ENCODE data around the gene MYL5. TPM values are rescaled to one million over a fixed set of nuclear protein-coding genes. Genes with fewer than 3 reads are reported as not detected.

MYL5 gene
- total RNA-seq, 2 experiments from 2014 or later, result 13.7 to 16.4 TPM

DNA sequence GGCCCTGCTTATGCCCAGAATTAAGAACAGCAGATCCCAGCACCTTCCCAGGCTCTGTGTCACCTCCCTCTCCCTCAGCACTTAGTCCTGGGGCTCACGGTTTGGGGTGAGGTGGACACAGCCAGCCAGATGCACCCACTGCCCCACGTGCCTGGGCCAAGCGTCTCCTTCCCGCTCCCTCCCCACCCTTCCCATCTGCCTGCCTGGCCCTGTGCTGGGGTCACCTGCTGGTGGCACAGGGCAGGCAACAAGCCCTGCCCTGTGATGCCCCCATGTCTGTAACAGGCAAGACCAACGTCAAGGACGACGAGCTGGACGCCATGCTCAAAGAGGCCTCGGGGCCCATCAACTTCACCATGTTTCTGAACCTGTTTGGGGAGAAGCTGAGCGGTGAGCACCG, 5.3 kb downstream of the MYL5 start:
- ChIA-PET CTCF (interaction anchor here (1.2 kb wide), 1 partner anchor 63 kb away, joined by 3 read pairs; no protein-coding TSS in a partner anchor), POLR2A (no interaction called here)
- no peak overlapping the region for H3K4me3 Mint-ChIP-seq
- no peaks in the 10 kb centered on the region for H3K27me3 Mint-ChIP-seq
- DNase-seq, result peak; percentile 7
- no peaks in the 10 kb centered on the region for H3K36me3 Mint-ChIP-seq (ENCODE audit: low read depth)
- intact Hi-C loops (cut with DNase I, micrococcal nuclease), result loop anchor here (5.0 to 10.0 kb wide), 3 partner anchors 175 to 1195 kb away; partner anchors contain the start of genes MAEA (in 1 of the 2) and NSD2 (in 1 of the 2)
- no peak overlapping the region for H3K27ac Mint-ChIP-seq
- H3K4me1 Mint-ChIP-seq, result peaks cover 8% of the 10 kb centered on the region
- H3K9me3 Mint-ChIP-seq (ENCODE audit: low read depth), result no peaks in the 10 kb centered on the region
- ATAC-seq, result no peak

DNA sequence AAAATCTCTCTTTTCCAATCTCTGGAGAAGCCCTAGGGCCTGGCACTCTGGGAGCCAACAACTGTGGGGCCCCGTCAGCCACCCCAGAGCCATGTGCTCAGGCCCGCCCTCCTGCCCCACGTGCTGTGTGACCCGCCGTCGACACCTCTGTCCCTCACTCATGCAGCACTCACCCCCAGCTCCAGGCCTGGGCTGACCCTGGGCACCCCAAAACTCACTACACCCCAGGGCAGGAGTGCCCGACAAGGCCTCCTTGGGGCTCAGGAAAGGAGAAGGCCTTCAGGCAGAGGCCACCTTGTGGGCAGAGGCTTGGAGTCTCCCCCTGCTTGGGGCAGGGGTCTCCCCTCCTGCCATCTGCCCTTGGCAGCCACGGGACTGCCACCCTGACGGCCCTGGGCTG, 5.7 kb downstream of the MYL5 start:
- H3K27ac Mint-ChIP-seq, result no peak overlapping the region
- H3K9me3 Mint-ChIP-seq (ENCODE audit: low read depth), result no peaks in the 10 kb centered on the region
- POLR2A ChIA-PET, result interaction anchor here (0.6 kb wide), 1 partner anchor 95 kb away, joined by 3 read pairs; no protein-coding TSS in a partner anchor
- peaks cover 8% of the 10 kb centered on the region for H3K4me1 Mint-ChIP-seq
- ATAC-seq, result no peak
- peak; percentile 3 for DNase-seq
- H3K4me3 Mint-ChIP-seq, result no peak overlapping the region
- H3K36me3 Mint-ChIP-seq (ENCODE audit: low read depth), result no peaks in the 10 kb centered on the region
- H3K27me3 Mint-ChIP-seq, result no peaks in the 10 kb centered on the region
- CTCF ChIA-PET, result no interaction called here
- intact Hi-C loops (cut with DNase I, micrococcal nuclease), result loop anchor here in 1 of 2 experiments (5.0 kb wide), 1 partner anchor 607 kb away; the partner anchor contains the start of gene MAEA

DNA sequence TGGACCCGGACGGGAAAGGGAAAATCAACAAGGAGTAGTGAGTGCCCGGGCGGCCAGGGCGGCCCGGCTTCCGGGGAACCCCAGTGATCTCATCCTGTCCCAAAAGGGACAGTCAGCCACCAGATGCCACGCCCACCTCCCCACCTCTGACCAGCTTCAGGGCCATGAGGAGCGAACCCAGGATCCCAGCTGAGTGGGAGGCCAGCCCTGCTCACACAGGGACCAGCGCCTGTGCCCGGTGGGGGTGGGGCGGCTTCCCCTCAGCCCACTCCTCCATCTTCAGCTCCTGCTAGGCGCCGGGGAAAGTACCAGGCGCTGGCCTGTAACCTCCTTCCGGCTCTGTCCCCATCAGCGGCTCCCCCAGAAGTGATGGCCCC, 6.2 kb downstream of the MYL5 start:
- CTCF ChIA-PET, result interaction anchor here (0.7 kb wide), 1 partner anchor 103 kb away, joined by 3 read pairs; no protein-coding TSS in a partner anchor
- DNase-seq, result peak; percentile 48
- peak; percentile 9 for ATAC-seq
- H3K4me1 Mint-ChIP-seq, result peaks cover 5% of the 10 kb centered on the region
- H3K36me3 Mint-ChIP-seq (ENCODE audit: low read depth), result no peaks in the 10 kb centered on the region
- H3K9me3 Mint-ChIP-seq (ENCODE audit: low read depth), result no peaks in the 10 kb centered on the region
- no peak overlapping the region for H3K27ac Mint-ChIP-seq
- no peaks in the 10 kb centered on the region for H3K27me3 Mint-ChIP-seq
- POLR2A ChIA-PET, result interaction anchor here (0.6 kb wide), 1 partner anchor 95 kb away, joined by 3 read pairs; no protein-coding TSS in a partner anchor
- H3K4me3 Mint-ChIP-seq, result peak overlapping the region; percentile 39
- intact Hi-C loops (cut with DNase I, micrococcal nuclease), result loop anchor here in 1 of 2 experiments (5.0 kb wide), 1 partner anchor 607 kb away; the partner anchor contains the start of gene MAEA

DNA sequence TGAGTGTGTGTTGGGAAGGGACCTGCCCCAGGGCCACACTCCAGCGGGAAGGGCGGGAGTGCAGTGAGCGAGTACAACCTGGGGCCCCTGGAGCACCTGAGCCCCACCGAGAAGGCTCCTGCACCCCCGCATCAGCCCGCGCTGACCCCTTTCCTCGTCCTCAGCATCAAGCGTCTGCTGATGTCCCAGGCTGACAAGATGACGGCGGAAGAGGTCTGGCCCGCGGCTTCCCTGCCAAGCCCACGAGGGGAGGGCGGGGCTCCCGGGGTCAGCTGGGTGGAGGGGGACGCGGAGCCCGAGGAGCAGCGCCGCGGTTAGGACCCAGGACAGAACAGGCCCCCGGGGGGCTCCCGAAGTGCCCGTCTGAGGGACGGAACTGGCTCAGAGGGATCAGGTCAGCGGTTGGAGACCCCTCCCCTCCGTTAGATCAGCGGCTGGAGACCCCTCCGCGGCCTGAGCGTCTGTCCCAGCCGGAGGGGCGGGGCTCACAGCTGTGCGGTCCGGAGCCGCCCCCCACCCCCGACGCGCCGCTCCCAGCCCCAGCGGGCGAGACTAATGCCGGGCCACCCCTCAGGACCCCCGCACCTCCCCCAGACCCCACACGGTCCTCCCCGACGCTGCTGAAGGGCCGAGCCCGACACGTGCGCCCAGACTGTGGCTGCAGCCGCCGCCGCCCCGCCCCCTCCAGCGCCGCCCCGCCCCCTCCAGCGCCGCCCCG, 6.7 kb downstream of the MYL5 start:
- Mint-ChIP-seq H3K4me1 (peaks cover 4% of the 10 kb centered on the region), H3K27me3 (no peaks in the 10 kb centered on the region), H3K4me3 (peak overlapping the region; percentile 39), H3K9me3 (ENCODE audit: low read depth) (no peaks in the 10 kb centered on the region), H3K27ac (no peak overlapping the region), H3K36me3 (ENCODE audit: low read depth) (no peaks in the 10 kb centered on the region)
- ChIA-PET CTCF (interaction anchor here (0.7 kb wide), 1 partner anchor 103 kb away, joined by 3 read pairs; no protein-coding TSS in a partner anchor), POLR2A (no interaction called here)
- intact Hi-C loops (cut with DNase I, micrococcal nuclease), result loop anchor here in 1 of 2 experiments (1.0 to 5.0 kb wide), 2 partner anchors 24 to 606 kb away; partner anchors contain the start of genes MAEA and PCGF3
- ATAC-seq (peak; percentile 45), DNase-seq (peak; percentile 69)

GRCh38 chr4:681736-682451, 7.6 kb downstream of the MYL5 start:
- peak; percentile 54 for DNase-seq
- no peaks in the 10 kb centered on the region for H3K36me3 Mint-ChIP-seq (ENCODE audit: low read depth)
- intact Hi-C loops (cut with DNase I, micrococcal nuclease), result loop anchor here in 1 of 2 experiments (1.0 to 5.0 kb wide), 2 partner anchors 23 to 605 kb away; partner anchors contain the start of genes MAEA and PCGF3
- peak; percentile 6 for ATAC-seq
- no peaks in the 10 kb centered on the region for H3K9me3 Mint-ChIP-seq (ENCODE audit: low read depth)
- ChIA-PET CTCF (no interaction called here), POLR2A (no interaction called here)
- no peak overlapping the region for H3K4me3 Mint-ChIP-seq
- H3K27me3 Mint-ChIP-seq, result no peaks in the 10 kb centered on the region
- peaks cover 4% of the 10 kb centered on the region for H3K4me1 Mint-ChIP-seq
- H3K27ac Mint-ChIP-seq, result no peak overlapping the region

DNA sequence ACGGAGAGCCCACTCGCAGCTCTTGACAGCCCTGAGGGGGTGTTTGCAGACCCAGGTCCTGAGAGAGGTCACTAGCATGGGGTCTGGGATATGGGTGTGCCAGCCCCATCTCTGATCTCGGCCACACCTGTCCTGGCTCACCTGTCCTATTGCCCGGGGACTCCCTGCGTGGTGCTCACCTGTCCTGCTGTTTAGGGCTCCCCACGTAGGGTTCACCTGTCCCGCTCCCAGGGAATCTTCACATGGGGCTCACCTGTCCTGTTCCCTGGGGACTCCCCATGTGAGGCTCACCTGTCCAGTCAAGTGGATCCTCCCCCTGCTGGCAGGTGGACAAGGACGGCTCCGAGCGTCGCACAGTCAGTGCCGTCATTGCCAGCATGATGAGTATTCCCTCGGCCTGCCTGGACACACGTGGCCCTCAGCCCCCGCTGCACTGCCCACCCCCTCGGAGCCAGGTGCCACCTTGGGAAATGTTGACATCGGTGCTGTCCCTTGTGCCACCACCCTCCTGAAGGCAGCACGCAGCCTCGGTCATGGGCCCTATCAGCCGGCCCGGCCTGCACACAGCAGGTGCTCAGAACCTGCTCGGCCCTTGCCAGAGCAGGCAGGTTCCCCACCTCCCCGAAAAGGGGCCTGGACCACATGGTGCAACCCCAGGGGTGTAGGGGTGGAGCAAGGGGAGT, 8.3 kb downstream of the MYL5 start:
- H3K36me3 Mint-ChIP-seq (ENCODE audit: low read depth), result no peaks in the 10 kb centered on the region
- POLR2A ChIA-PET, result no interaction called here
- H3K4me1 Mint-ChIP-seq, result peaks cover 4% of the 10 kb centered on the region
- H3K4me3 Mint-ChIP-seq, result no peak overlapping the region
- DNase-seq (peak; percentile 7), ATAC-seq (no peak)
- CTCF ChIA-PET, result no interaction called here
- no peak overlapping the region for H3K27ac Mint-ChIP-seq
- H3K27me3 Mint-ChIP-seq, result peaks cover under 1% of the 10 kb centered on the region
- H3K9me3 Mint-ChIP-seq (ENCODE audit: low read depth), result no peaks in the 10 kb centered on the region
- intact Hi-C loops (cut with DNase I, micrococcal nuclease), result loop anchor here in 1 of 2 experiments (5.0 kb wide), 1 partner anchor 605 kb away; the partner anchor contains the start of gene MAEA

DNA sequence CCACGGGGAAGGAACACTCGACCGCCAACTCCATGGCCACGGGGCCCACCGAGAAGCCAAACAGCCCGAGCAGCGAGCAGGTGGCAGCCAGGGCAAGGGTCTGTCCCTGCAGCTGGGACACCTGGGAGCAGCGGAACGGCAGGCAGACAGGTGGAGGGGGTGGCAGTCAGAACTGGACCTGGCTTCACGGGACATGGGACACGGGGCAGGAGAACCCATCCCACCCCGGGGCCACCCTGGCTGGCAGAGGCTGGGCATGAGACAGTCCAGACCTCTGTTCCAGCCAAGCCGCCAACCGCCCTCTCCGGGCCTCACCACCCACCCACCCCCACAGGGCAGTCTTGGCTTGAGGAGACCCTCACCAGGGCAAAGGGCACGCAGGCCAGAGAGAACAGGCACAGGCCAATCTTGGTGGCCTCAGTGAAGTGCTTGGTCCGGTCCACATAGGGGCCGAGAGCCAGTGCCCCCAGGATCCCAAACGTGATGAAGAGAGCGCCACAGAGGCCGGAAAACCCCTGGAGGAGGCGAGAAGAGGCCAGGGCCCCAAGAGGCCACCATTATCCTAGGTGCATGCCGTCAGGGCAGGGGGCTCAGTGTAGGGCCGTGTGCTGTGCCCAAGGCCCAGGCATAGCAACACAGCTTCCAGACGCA, 9.0 kb downstream of the MYL5 start:
- no peaks in the 10 kb centered on the region for H3K36me3 Mint-ChIP-seq (ENCODE audit: low read depth)
- no peaks in the 10 kb centered on the region for H3K9me3 Mint-ChIP-seq (ENCODE audit: low read depth)
- H3K4me1 Mint-ChIP-seq, result peaks cover 4% of the 10 kb centered on the region
- DNase-seq, result peak; percentile 13
- ATAC-seq, result peak; percentile 13
- intact Hi-C loops (cut with DNase I, micrococcal nuclease), result loop anchor here in 1 of 2 experiments (5.0 kb wide), 1 partner anchor 604 kb away; the partner anchor contains the start of gene MAEA
- ChIA-PET CTCF (interaction anchor here (0.5 to 1.4 kb wide), 2 partner anchors 15 to 141 kb away, joined by 3 to 6 read pairs; no protein-coding TSS in a partner anchor), POLR2A (no interaction called here)
- H3K4me3 Mint-ChIP-seq, result no peak overlapping the region
- H3K27me3 Mint-ChIP-seq, result peaks cover 5% of the 10 kb centered on the region
- H3K27ac Mint-ChIP-seq, result no peak overlapping the region

DNA sequence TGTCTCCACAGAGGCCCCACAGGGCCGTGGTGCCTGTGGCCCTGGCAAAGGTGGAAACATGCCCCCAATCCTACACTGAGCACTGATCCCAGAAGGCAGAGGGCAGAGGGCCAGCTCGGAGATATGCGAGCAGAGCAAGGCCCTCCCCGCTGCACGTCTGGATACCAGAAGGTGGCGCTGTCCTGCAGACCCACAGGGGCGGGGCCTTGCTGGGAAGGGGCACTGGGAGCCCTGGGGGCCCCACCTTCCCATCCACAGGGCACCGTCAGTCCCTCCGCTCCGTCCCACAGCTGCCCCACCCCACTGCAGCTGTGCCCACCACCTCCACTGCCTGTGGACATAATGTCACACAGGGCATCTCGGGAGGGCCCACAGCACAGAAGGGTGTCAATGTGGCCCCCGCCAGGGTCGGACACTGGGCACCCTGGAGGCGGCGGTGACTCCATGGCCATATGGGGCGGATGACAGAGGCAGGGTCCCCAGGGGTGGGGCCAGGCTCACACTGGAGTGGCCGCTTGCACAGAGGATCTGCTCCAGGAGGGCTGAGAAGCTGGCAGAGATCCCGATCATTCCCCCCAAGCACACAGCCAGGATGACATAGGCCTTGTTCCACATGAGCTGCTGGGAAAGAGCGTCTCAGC, 9.8 kb downstream of the MYL5 start:
- H3K4me1 Mint-ChIP-seq, result peaks cover 4% of the 10 kb centered on the region
- peaks cover 5% of the 10 kb centered on the region for H3K27me3 Mint-ChIP-seq
- peak; percentile 45 for ATAC-seq

DNA sequence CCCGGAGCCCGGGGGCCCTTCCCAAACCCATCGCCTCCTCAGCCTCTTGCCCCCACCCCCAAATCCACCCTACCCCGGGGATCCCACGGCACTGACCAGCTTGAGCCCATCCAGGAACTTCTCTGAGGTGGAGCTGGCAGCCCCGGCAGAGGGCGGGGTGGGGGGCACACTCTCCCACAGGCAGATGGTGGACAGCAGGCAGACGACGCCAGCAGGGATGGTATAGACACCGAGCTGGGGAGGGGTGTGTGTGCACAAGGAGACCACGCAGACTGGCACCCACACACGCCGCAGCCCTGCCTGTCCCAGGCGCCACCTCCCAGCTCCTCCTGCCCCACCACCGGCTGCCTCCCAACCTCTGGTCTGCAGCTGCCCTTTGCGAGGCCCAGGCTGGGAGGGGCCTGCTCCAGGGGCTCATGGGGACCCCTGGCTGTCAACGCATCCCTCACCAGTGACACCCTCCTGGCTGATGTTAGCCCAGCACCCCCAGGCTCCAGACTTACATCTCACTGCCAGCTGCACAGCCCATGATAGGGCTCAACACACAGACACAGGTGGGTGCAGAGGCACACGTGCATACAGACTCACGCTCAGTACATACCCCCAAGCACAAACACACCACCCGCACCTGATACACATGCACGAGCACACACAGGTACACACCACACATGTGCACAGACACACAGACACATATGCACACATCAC, 10.4 kb downstream of the MYL5 start:
- ChIA-PET CTCF (interaction anchor here (0.6 to 1.4 kb wide), 3 partner anchors 14 to 257 kb away, joined by 3 to 6 read pairs (median 5); no protein-coding TSS in a partner anchor), POLR2A (no interaction called here)
- no peak for ATAC-seq

More for the DNA sequence above, 9.8 kb downstream of the MYL5 start:
- Mint-ChIP-seq H3K4me3 (no peak overlapping the region), H3K27ac (no peak overlapping the region), H3K9me3 (ENCODE audit: low read depth) (no peaks in the 10 kb centered on the region), H3K36me3 (ENCODE audit: low read depth) (no peaks in the 10 kb centered on the region)
- peak; percentile 72 for DNase-seq
- ChIA-PET CTCF (interaction anchor here (0.5 to 1.4 kb wide), 4 partner anchors 14 to 258 kb away, joined by 3 to 6 read pairs (median 4); no protein-coding TSS in a partner anchor), POLR2A (no interaction called here)
- intact Hi-C loops (cut with DNase I, micrococcal nuclease), result loop anchor here in 1 of 2 experiments (5.0 kb wide), 1 partner anchor 603 kb away; the partner anchor contains the start of gene MAEA

More for the DNA sequence above, 10.4 kb downstream of the MYL5 start:
- no peak overlapping the region for H3K27ac Mint-ChIP-seq
- peaks cover 4% of the 10 kb centered on the region for H3K4me1 Mint-ChIP-seq
- DNase-seq, result peak; percentile 5
- no peak overlapping the region for H3K4me3 Mint-ChIP-seq
- H3K27me3 Mint-ChIP-seq, result peaks cover 5% of the 10 kb centered on the region
- H3K9me3 Mint-ChIP-seq (ENCODE audit: low read depth), result no peaks in the 10 kb centered on the region
- H3K36me3 Mint-ChIP-seq (ENCODE audit: low read depth), result no peaks in the 10 kb centered on the region
- intact Hi-C loops (cut with DNase I, micrococcal nuclease), result loop anchor here in 1 of 2 experiments (5.0 kb wide), 1 partner anchor 603 kb away; the partner anchor contains the start of gene MAEA
